Measurements from ENCODE around the gene ATG7.
"Not testable (repeated sequence)": the region's sequence is repeated elsewhere in the genome, so short reads cannot be mapped to it uniquely, and the experiment has no call there.

The ATG7 gene

DNA sequence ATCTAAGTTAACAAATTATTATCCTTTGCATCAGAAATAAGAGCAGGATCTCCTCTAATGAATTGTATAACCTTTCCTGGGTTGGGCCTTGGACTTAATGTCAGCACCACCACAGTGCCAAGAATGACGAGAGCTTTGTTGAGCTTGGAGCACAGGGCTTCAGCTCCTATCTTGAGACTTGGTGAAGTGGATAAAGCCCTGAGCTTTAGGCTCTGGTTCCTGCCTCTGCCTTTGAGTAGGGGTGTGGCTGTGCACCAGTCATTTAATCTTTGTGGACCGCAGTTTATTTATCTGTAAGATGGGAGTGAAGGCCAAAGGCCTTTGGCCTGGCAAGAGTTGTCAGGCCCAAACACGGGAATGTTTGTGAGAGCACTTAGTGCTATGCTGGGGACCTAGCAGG, 209.4 kb downstream of the ATG7 start:
- no peak for TF ChIP-seq ZNF70 (CRISPR knock-in tag; IDR thresholded peaks at IDR 0.05)

DNA sequence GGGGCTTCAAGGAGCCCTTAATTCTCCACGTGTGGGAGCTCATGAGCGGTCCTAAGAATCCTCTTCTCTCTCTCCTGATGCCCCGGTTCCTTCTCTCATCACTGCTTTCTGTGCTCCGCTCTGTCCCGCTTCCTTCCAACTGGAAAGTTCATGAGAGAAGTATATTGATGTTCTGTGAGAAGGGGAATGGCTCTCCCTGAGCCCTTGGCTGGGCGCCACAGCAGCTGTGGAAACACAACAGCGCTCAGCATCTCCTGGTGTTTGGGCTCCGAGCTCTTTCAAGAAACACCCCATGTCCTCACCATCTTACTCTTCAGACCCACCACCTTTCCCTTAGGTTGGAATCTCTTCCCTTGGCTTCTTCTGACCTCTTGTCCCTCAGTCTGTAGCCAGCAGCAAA, 209.8 kb downstream of the ATG7 start:
- TF ChIP-seq ZFP30 (CRISPR knock-in tag; IDR thresholded peaks at IDR 0.05) (no peak), ISL1 (CRISPR knock-in tag; IDR thresholded peaks at IDR 0.05) (no peak), ESRRG (CRISPR knock-in tag; IDR thresholded peaks at IDR 0.05) (no peak), RARB (CRISPR knock-in tag; IDR thresholded peaks at IDR 0.05) (no peak), OSR1 (CRISPR knock-in tag; IDR thresholded peaks at IDR 0.05) (no peak), PPARA (CRISPR knock-in tag; IDR thresholded peaks at IDR 0.05; ENCODE audit: borderline replicate concordance) (no peak), ZC3H10 (CRISPR knock-in tag; IDR thresholded peaks at IDR 0.05) (no peak), ARNTL (CRISPR knock-in tag; IDR thresholded peaks at IDR 0.05; ENCODE audit: borderline replicate concordance, low read depth) (no peak)
- TF ChIP-seq, protein P1, sequence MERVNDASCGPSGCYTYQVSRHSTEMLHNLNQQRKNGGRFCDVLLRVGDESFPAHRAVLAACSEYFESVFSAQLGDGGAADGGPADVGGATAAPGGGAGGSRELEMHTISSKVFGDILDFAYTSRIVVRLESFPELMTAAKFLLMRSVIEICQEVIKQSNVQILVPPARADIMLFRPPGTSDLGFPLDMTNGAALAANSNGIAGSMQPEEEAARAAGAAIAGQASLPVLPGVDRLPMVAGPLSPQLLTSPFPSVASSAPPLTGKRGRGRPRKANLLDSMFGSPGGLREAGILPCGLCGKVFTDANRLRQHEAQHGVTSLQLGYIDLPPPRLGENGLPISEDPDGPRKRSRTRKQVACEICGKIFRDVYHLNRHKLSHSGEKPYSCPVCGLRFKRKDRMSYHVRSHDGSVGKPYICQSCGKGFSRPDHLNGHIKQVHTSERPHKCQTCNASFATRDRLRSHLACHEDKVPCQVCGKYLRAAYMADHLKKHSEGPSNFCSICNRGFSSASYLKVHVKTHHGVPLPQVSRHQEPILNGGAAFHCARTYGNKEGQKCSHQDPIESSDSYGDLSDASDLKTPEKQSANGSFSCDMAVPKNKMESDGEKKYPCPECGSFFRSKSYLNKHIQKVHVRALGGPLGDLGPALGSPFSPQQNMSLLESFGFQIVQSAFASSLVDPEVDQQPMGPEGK (CRISPR knock-in tag; IDR thresholded peaks at IDR 0.05; ENCODE audit: borderline replicate concordance): no peak
- TF ChIP-seq, protein P2, sequence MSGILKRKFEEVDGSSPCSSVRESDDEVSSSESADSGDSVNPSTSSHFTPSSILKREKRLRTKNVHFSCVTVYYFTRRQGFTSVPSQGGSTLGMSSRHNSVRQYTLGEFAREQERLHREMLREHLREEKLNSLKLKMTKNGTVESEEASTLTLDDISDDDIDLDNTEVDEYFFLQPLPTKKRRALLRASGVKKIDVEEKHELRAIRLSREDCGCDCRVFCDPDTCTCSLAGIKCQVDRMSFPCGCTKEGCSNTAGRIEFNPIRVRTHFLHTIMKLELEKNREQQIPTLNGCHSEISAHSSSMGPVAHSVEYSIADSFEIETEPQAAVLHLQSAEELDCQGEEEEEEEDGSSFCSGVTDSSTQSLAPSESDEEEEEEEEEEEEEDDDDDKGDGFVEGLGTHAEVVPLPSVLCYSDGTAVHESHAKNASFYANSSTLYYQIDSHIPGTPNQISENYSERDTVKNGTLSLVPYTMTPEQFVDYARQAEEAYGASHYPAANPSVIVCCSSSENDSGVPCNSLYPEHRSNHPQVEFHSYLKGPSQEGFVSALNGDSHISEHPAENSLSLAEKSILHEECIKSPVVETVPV (CRISPR knock-in tag; IDR thresholded peaks at IDR 0.05): no peak
- no peak for ATAC-seq

More for the DNA sequence above, 209.4 kb downstream of the ATG7 start:
- ATAC-seq: no peak

DNA sequence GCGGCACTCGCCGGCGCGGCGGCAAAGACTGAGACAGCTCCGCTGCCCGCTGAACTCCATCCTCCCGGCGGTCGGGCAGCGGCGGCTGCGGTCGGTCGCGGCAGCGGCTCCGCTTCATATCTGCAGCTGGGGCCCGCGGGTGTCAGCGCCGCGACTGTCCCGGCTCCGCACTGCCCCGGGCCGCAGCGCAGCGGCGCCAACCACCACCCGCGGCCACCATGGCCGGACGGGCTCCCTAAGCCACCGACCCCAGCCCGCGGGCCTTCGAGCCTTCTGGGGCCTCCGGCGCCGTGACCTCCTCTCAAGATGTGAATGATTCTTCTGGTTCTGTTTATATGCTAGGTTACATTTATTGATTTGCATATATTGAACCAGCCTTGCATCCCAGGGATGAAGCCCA, 216.2 kb downstream of the ATG7 start:
- ATAC-seq: not testable (repeated sequence)

DNA sequence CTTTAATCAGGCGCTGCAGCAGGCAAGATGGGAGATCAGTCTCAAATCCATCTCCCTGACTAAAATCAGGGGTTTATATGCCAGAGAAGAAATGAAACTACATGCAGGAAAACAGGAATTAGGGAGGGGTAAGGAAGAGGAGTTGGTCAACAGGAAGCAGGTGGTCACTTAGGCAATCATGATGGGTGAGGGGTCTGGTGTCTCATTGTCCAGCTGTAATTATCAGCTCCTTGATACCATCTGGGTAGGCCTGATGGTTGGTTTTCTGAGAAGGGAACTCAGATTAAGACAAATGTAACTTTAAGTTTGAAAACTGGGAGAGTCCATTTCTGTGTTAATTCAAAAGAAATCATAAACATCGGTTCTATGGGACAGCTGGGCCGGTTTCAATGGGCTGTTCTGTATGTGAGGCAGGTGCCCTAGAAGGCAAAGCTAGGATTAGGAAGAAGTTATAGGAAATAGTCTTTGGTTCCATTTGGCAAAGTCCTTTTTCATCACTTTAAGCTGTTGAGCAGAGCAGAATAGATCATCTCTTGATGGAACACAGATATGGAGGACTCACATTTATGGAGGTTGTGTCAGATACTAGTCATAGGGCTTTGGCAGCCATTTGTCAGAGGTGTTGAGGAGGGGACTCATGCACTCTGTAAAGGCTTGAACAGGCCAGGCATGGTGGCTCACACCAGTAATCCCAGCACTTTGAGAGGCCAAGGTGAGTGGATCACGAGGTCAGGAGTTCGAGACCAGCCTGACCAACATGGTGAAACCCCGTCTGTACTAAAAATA, 222.1 kb downstream of the ATG7 start:
- no peak for ATAC-seq
- TF ChIP-seq, protein P2 (CRISPR knock-in tag; IDR thresholded peaks at IDR 0.05): no peak
- TF ChIP-seq, protein P3, sequence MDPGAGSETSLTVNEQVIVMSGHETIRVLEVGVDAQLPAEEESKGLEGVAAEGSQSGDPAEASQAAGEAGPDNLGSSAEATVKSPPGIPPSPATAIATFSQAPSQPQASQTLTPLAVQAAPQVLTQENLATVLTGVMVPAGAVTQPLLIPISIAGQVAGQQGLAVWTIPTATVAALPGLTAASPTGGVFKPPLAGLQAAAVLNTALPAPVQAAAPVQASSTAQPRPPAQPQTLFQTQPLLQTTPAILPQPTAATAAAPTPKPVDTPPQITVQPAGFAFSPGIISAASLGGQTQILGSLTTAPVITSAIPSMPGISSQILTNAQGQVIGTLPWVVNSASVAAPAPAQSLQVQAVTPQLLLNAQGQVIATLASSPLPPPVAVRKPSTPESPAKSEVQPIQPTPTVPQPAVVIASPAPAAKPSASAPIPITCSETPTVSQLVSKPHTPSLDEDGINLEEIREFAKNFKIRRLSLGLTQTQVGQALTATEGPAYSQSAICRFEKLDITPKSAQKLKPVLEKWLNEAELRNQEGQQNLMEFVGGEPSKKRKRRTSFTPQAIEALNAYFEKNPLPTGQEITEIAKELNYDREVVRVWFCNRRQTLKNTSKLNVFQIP (CRISPR knock-in tag; IDR thresholded peaks at IDR 0.05; ENCODE audit: borderline replicate concordance, low read depth): no peak
- no peak for TF ChIP-seq ESRRG (CRISPR knock-in tag; IDR thresholded peaks at IDR 0.05)

DNA sequence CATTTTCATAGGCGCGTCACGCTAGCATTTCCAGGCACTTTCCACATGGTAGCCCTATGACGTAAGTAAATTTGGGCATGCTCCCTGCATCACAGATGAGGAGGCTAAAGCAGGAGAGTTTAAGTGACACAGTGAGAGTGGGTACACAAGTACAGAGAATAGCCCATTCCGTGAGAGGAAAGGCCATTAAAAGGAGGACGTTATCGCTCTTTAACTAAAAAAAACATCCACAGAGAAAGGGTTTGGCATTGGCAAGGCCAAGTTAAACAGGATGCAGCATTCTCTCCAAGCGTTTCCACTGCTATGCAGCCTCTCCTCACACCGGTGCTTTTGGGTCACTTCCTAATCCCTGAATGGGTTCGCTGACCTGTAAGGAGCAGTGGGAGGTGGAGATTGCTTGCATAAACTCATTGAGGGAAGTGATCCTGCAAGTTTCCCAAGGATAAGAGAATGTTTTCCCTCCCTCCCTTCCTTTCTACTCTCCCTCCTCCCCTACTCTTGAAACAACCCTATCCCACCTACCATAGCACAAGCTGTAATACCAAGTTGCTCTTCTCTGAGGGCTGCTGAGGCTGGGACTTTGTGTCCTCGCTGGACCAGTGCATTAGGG, 223.9 kb downstream of the ATG7 start:
- TF ChIP-seq CSDC2 (CRISPR knock-in tag; IDR thresholded peaks at IDR 0.05): no peak
- no peak for TF ChIP-seq RARB (CRISPR knock-in tag; IDR thresholded peaks at IDR 0.05)
- no peak for TF ChIP-seq ZC3H10 (CRISPR knock-in tag; IDR thresholded peaks at IDR 0.05)
- no peak for TF ChIP-seq ESRRG (CRISPR knock-in tag; IDR thresholded peaks at IDR 0.05)
- no peak for TF ChIP-seq ZNF8 (CRISPR knock-in tag; IDR thresholded peaks at IDR 0.05)
- TF ChIP-seq, protein P4, sequence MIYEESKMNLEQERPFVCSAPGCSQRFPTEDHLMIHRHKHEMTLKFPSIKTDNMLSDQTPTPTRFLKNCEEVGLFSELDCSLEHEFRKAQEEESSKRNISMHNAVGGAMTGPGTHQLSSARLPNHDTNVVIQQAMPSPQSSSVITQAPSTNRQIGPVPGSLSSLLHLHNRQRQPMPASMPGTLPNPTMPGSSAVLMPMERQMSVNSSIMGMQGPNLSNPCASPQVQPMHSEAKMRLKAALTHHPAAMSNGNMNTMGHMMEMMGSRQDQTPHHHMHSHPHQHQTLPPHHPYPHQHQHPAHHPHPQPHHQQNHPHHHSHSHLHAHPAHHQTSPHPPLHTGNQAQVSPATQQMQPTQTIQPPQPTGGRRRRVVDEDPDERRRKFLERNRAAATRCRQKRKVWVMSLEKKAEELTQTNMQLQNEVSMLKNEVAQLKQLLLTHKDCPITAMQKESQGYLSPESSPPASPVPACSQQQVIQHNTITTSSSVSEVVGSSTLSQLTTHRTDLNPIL (CRISPR knock-in tag; IDR thresholded peaks at IDR 0.05; ENCODE audit: low read depth): no peak
- TF ChIP-seq, protein P5, sequence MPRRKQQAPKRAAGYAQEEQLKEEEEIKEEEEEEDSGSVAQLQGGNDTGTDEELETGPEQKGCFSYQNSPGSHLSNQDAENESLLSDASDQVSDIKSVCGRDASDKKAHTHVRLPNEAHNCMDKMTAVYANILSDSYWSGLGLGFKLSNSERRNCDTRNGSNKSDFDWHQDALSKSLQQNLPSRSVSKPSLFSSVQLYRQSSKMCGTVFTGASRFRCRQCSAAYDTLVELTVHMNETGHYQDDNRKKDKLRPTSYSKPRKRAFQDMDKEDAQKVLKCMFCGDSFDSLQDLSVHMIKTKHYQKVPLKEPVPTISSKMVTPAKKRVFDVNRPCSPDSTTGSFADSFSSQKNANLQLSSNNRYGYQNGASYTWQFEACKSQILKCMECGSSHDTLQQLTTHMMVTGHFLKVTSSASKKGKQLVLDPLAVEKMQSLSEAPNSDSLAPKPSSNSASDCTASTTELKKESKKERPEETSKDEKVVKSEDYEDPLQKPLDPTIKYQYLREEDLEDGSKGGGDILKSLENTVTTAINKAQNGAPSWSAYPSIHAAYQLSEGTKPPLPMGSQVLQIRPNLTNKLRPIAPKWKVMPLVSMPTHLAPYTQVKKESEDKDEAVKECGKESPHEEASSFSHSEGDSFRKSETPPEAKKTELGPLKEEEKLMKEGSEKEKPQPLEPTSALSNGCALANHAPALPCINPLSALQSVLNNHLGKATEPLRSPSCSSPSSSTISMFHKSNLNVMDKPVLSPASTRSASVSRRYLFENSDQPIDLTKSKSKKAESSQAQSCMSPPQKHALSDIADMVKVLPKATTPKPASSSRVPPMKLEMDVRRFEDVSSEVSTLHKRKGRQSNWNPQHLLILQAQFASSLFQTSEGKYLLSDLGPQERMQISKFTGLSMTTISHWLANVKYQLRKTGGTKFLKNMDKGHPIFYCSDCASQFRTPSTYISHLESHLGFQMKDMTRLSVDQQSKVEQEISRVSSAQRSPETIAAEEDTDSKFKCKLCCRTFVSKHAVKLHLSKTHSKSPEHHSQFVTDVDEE (CRISPR knock-in tag; IDR thresholded peaks at IDR 0.05): no peak
- no peak for TF ChIP-seq SNAI2 (CRISPR knock-in tag; IDR thresholded peaks at IDR 0.05)
- TF ChIP-seq ZNF565 (CRISPR knock-in tag; conservative IDR thresholded peaks at IDR 0.05; ENCODE audit: low read depth): no peak
- TF ChIP-seq GLIS3 (CRISPR knock-in tag; IDR thresholded peaks at IDR 0.05): no peak
- no peak for TF ChIP-seq ZFP30 (CRISPR knock-in tag; IDR thresholded peaks at IDR 0.05)
- no peak for TF ChIP-seq PPARA (CRISPR knock-in tag; IDR thresholded peaks at IDR 0.05; ENCODE audit: borderline replicate concordance)
- TF ChIP-seq, protein P2 (CRISPR knock-in tag; IDR thresholded peaks at IDR 0.05): no peak
- TF ChIP-seq ISL1 (CRISPR knock-in tag; IDR thresholded peaks at IDR 0.05): no peak
- TF ChIP-seq ARNTL (CRISPR knock-in tag; IDR thresholded peaks at IDR 0.05; ENCODE audit: borderline replicate concordance, low read depth): no peak
- no peak for TF ChIP-seq TOX (CRISPR knock-in tag; IDR thresholded peaks at IDR 0.05; ENCODE audit: borderline replicate concordance)
- no peak for TF ChIP-seq OSR1 (CRISPR knock-in tag; IDR thresholded peaks at IDR 0.05)
- no peak for ATAC-seq
